ENCODE data around the gene B3GAT3. TPM values are rescaled to one million over a fixed set of nuclear protein-coding genes. Genes with fewer than 3 reads are reported as not detected.
A peak's percentile ranks its signal among the peaks of the same experiment; 100 is the strongest.
"Not testable (repeated sequence)": the region's sequence is repeated elsewhere in the genome, so short reads cannot be mapped to it uniquely, and the experiment has no call there.

B3GAT3 gene
- total RNA-seq, 4 donors from 2014 or later = 23.0 to 33.4 (median 25.1) TPM

GRCh38 chr11:62573006-62573591, 48.7 kb downstream of the B3GAT3 start:
- WGBS, 2 donors = 0 to 2% methylated on average over 33 of the region's 33 CpGs
- Histone ChIP-seq H3K4me3 (replicated peaks in 1 of 3) (peak overlapping the region; percentile 56 to 81 (median 64)), H3K27ac (peak overlapping the region; percentile 22 to 89 (median 63)), H3K36me3 (peaks cover 38 to 39% of the 10 kb centered on the region in 2 donors), H3K27me3 (no peaks in the 10 kb centered on the region), H3K4me1 (peaks cover 11 to 29% of the 10 kb centered on the region in 2 donors), H3K9me3 (no peaks in the 10 kb centered on the region)
- intact Hi-C loops (cut with DNase I) = no loop called here
- peak in 1 of 2 donors; percentile 12 for DNase-seq
- TF ChIP-seq POLR2A (IDR thresholded peaks at IDR 0.05) = no peak
- no peak for TF ChIP-seq CTCF (IDR thresholded peaks at IDR 0.05)

GRCh38 chr11:62572431-62572830, 49.4 kb downstream of the B3GAT3 start:
- TF ChIP-seq POLR2A (IDR thresholded peaks at IDR 0.05) (no peak), CTCF (IDR thresholded peaks at IDR 0.05) (no peak)
- DNase-seq = no peak
- peak overlapping the region in 1 of 3 donors; percentile 56 for H3K4me3 ChIP-seq (replicated peaks in 1 of 3)
- peak overlapping the region in 1 of 3 donors; percentile 89 for H3K27ac ChIP-seq
- peaks cover 11 to 29% of the 10 kb centered on the region in 2 donors for H3K4me1 ChIP-seq
- H3K27me3 ChIP-seq = no peaks in the 10 kb centered on the region
- WGBS, 2 donors = 75 to 79% methylated on average over 12 of the region's 12 CpGs
- peaks cover 41 to 42% of the 10 kb centered on the region in 2 donors for H3K36me3 ChIP-seq
- H3K9me3 ChIP-seq = no peaks in the 10 kb centered on the region
- intact Hi-C loops (cut with DNase I) = no loop called here

- H3K27me3 ChIP-seq; H3K9me3 ChIP-seq; H3K27ac ChIP-seq; intact Hi-C loops (cut with DNase I); H3K4me3 ChIP-seq (replicated peaks in 1 of 3); DNase-seq: not testable (repeated sequence)
- peaks cover 45 to 52% of the 10 kb centered on the region in 2 donors for H3K36me3 ChIP-seq
- peaks cover 11 to 28% of the 10 kb centered on the region in 2 donors for H3K4me1 ChIP-seq
- WGBS, 2 donors = 94 to 97% methylated on average over 5 of the region's 5 CpGs
Measured at GRCh38 chr11:62571493-62571892, 50.3 kb downstream of the B3GAT3 start.

GRCh38 chr11:62570903-62571302, 50.9 kb downstream of the B3GAT3 start:
- H3K27me3 ChIP-seq = not testable (repeated sequence)
- peaks cover 11 to 22% of the 10 kb centered on the region in 2 donors for H3K4me1 ChIP-seq

GRCh38 chr11:62569611-62570010, 52.2 kb downstream of the B3GAT3 start:
- no peaks in the 10 kb centered on the region for H3K9me3 ChIP-seq
- no peak overlapping the region for H3K4me3 ChIP-seq (replicated peaks in 1 of 3)
- TF ChIP-seq CTCF (IDR thresholded peaks at IDR 0.05) (no peak), POLR2A (IDR thresholded peaks at IDR 0.05) (no peak)
- H3K36me3 ChIP-seq = peaks cover 53 to 66% of the 10 kb centered on the region in 2 donors
- H3K27ac ChIP-seq = no peak overlapping the region
- no peaks in the 10 kb centered on the region for H3K27me3 ChIP-seq
- WGBS, 2 donors = 85 to 88% methylated on average over 1 of the region's 1 CpG
- peaks cover 6 to 10% of the 10 kb centered on the region in 2 donors for H3K4me1 ChIP-seq
- no peak for DNase-seq
- intact Hi-C loops (cut with DNase I) = no loop called here

More at GRCh38 chr11:62570903-62571302, 50.9 kb downstream of the B3GAT3 start:
- DNase-seq; H3K27ac ChIP-seq; intact Hi-C loops (cut with DNase I); H3K4me3 ChIP-seq (replicated peaks in 1 of 3); H3K9me3 ChIP-seq: not testable (repeated sequence)
- peaks cover 50 to 57% of the 10 kb centered on the region in 2 donors for H3K36me3 ChIP-seq
- WGBS, 2 donors = 96 to 97% methylated on average over 5 of the region's 5 CpGs

GRCh38 chr11:62567018-62567633, 54.7 kb downstream of the B3GAT3 start:
- Histone ChIP-seq H3K4me3 (replicated peaks in 1 of 3) (no peak overlapping the region), H3K9me3 (no peaks in the 10 kb centered on the region), H3K4me1 (peaks cover 0 to 3% of the 10 kb centered on the region in 2 donors), H3K27me3 (no peaks in the 10 kb centered on the region), H3K36me3 (peaks cover 72 to 87% of the 10 kb centered on the region in 2 donors), H3K27ac (no peak overlapping the region)
- DNase-seq = no peak
- intact Hi-C loops (cut with DNase I) = no loop called here
- no peak for TF ChIP-seq CTCF (IDR thresholded peaks at IDR 0.05)
- 83 to 91% methylated on average over 8 of the region's 8 CpGs for WGBS, 2 donors

All from thyroid gland (tissue), 4 donors.